Gastroesophageal sphincter (tissue), 4 donors: ENCODE measurements around the gene UMOD. TPM values are rescaled to one million over a fixed set of nuclear protein-coding genes. Genes with fewer than 3 reads are reported as not detected.

Experiments used
- ATAC-seq: fragments of 150-250 bp; one replicate; pipeline ENCODE4 v1.9.1; 2016; ENCODE audit warnings: mild to moderate bottlenecking, moderate library complexity
- H3K27ac ChIP-seq, 4 donors: fragments of 200-600 bp; sonication (generic) in 3 of 4; 1 replicate in 3 of 4; 2 replicates in 1 of 4; pipeline ENCODE4 v1.5.1; 2016 to 2019
- H3K27me3 ChIP-seq: fragments of 200-600 bp; sonication (generic); one replicate; pipeline ENCODE4 v1.5.1; 2019
- H3K36me3 ChIP-seq, 2 donors: fragments of 200-600 bp; sonication (generic); one replicate each; pipeline ENCODE4 v1.5.1; 2019; ENCODE audit warnings: control low read depth in 1 of 2
- H3K4me1 ChIP-seq, 3 donors: fragments of 200-600 bp; sonication (generic); 1 replicate in 2 of 3; 2 replicates in 1 of 3; pipeline ENCODE4 v1.5.1; 2016 to 2019; ENCODE audit warnings: control low read depth in 2 of 3
- H3K4me3 ChIP-seq, 2 donors: fragments of 200-600 bp; sonication (generic); one replicate each; pipeline ENCODE4 v1.5.1; 2019; ENCODE audit warnings: mild to moderate bottlenecking in 1 of 2, moderate library complexity in 1 of 2
- H3K9me3 ChIP-seq, 3 donors: fragments of 200-600 bp; sonication (generic); one replicate each; pipeline ENCODE4 v1.5.1; 2017 to 2019; ENCODE audit warnings: control low read depth in 2 of 3
- CTCF ChIP-seq, 4 experiments: fragments of 200-600 bp in 2 of 4; fragments of 450-650 bp in 2 of 4; sonication (generic) in 1 of 4; IDR thresholded peaks; one replicate each; pipeline ENCODE4 v1.5.1; 2017 to 2019; ENCODE audit warnings: antibody characterized with exemption in 4 of 4, mild to moderate bottlenecking in 2 of 4, moderate library complexity in 2 of 4
- EP300 ChIP-seq: sonication (generic); formaldehyde crosslinking; IDR thresholded peaks from one replicate; pipeline ENCODE4 v1.6.1; 2017; ENCODE audit warnings: antibody characterized with exemption, mild to moderate bottlenecking
- POLR2A ChIP-seq, 2 donors: fragments of 450-650 bp; IDR thresholded peaks; one replicate each; pipeline ENCODE4 v1.6.1; 2017; ENCODE audit warnings: antibody characterized with exemption in 2 of 2, mild to moderate bottlenecking in 2 of 2, moderate library complexity in 1 of 2
- POLR2AphosphoS5 ChIP-seq: sonication (generic); formaldehyde crosslinking; IDR thresholded peaks from one replicate; pipeline ENCODE4 v1.6.1; 2017; ENCODE audit warnings: antibody characterized with exemption
- WGBS, 2 donors: methylation state at CpG; one replicate each; pipeline ENCODE4 v1.1.5; 2018; ENCODE audit warnings: low coverage in 1 of 2; 5-methylcytosine and 5-hydroxymethylcytosine counted together
- total RNA-seq, 4 donors: library from RNA; depleted of rRNA; stranded (reverse); fragments of >200 nt; gene quantifications; one replicate each; pipeline ENCODE4 v1.1.0, GENCODE V29; 2016

UMOD gene
- not detected for total RNA-seq

- Histone ChIP-seq H3K4me3 (no peak within 1 kb of the TSS), H3K27me3 (peaks cover 56% of the 10 kb centered on the region), H3K36me3 (no peaks in the 10 kb centered on the region), H3K27ac (no peak within 1 kb of the TSS), H3K9me3 (no peaks in the 10 kb centered on the region), H3K4me1 (no peaks in the 10 kb centered on the region)
- TF ChIP-seq EP300: no peak
- no peak for TF ChIP-seq POLR2A (IDR thresholded peaks at IDR 0.05)
- TF ChIP-seq CTCF (IDR thresholded peaks at IDR 0.05): no peak
- no peak for TF ChIP-seq POLR2AphosphoS5
- ATAC-seq: no peak
- 92 to 100% methylated on average over 1 to 2 of the region's 2 CpGs for WGBS, 2 donors
Observed at GRCh38 chr16:20352615-20353014, at the start of gene UMOD. TSS of gene UMOD (minus strand) at chr16:20352715. CDS start at chr16:20350737, 1,978 bp downstream.

GRCh38 chr16:20401475-20402016 lies 49.0 kb upstream of the UMOD start:
- no peaks in the 10 kb centered on the region for H3K9me3 ChIP-seq
- no peaks in the 10 kb centered on the region for H3K27me3 ChIP-seq
- ATAC-seq: no peak
- H3K27ac ChIP-seq: no peak overlapping the region
- 40 to 67% methylated on average over 1 of the region's 8 CpGs for WGBS, 2 donors
- H3K4me3 ChIP-seq: no peak overlapping the region
- TF ChIP-seq POLR2AphosphoS5 (no peak), POLR2A (IDR thresholded peaks at IDR 0.05) (no peak)
- H3K4me1 ChIP-seq: no peaks in the 10 kb centered on the region
- no peaks in the 10 kb centered on the region for H3K36me3 ChIP-seq

GRCh38 chr16:20401066-20401465 lies 48.6 kb upstream of the UMOD start:
- Histone ChIP-seq H3K9me3 (no peaks in the 10 kb centered on the region), H3K36me3 (no peaks in the 10 kb centered on the region), H3K4me1 (no peaks in the 10 kb centered on the region), H3K4me3 (no peak overlapping the region), H3K27me3 (no peaks in the 10 kb centered on the region), H3K27ac (no peak overlapping the region)
- ATAC-seq: no peak
- WGBS, 2 donors: 39% methylated on average over 2 of the region's 2 CpGs; no CpG with 5 or more reads in 1 of the 2 donors
- no peak for TF ChIP-seq EP300
- TF ChIP-seq POLR2A (IDR thresholded peaks at IDR 0.05): no peak

GRCh38 chr16:20399185-20399584 lies 46.7 kb upstream of the UMOD start:
- peaks cover under 1 to 5% (median 1%) of the 10 kb centered on the region in 3 donors for H3K4me1 ChIP-seq
- TF ChIP-seq CTCF (IDR thresholded peaks at IDR 0.05) (no peak), POLR2AphosphoS5 (no peak), POLR2A (IDR thresholded peaks at IDR 0.05) (no peak), EP300 (no peak)
- no peaks in the 10 kb centered on the region for H3K36me3 ChIP-seq
- no peak for ATAC-seq
- no peak overlapping the region for H3K27ac ChIP-seq
- no peaks in the 10 kb centered on the region for H3K9me3 ChIP-seq
- no peaks in the 10 kb centered on the region for H3K27me3 ChIP-seq
- 33 to 88% methylated on average over 1 to 3 of the region's 7 CpGs for WGBS, 2 donors
- no peak overlapping the region for H3K4me3 ChIP-seq

- no peaks in the 10 kb centered on the region for H3K27me3 ChIP-seq
- 77 to 86% methylated on average over 2 to 3 of the region's 3 CpGs for WGBS, 2 donors
Observed at GRCh38 chr16:20398603-20399002, 46.1 kb upstream of the UMOD start.

GRCh38 chr16:20397468-20398074 lies 45.1 kb upstream of the UMOD start:
- ATAC-seq: no peak
- Histone ChIP-seq H3K4me1 (peaks cover 4 to 16% (median 5%) of the 10 kb centered on the region in 3 donors), H3K27me3 (no peaks in the 10 kb centered on the region), H3K9me3 (no peaks in the 10 kb centered on the region), H3K27ac (no peak overlapping the region), H3K36me3 (no peaks in the 10 kb centered on the region), H3K4me3 (no peak overlapping the region)
- 57 to 75% methylated on average over 1 to 7 of the region's 7 CpGs for WGBS, 2 donors
- TF ChIP-seq CTCF (IDR thresholded peaks at IDR 0.05) (no peak), POLR2A (IDR thresholded peaks at IDR 0.05) (no peak), EP300 (no peak), POLR2AphosphoS5 (no peak)

More at GRCh38 chr16:20398603-20399002, 46.1 kb upstream of the UMOD start:
- ATAC-seq: no peak
- no peaks in the 10 kb centered on the region for H3K9me3 ChIP-seq
- H3K4me1 ChIP-seq: peaks cover 4 to 11% (median 5%) of the 10 kb centered on the region in 3 donors
- no peak overlapping the region for H3K27ac ChIP-seq
- no peak overlapping the region for H3K4me3 ChIP-seq
- H3K36me3 ChIP-seq: no peaks in the 10 kb centered on the region
- TF ChIP-seq POLR2AphosphoS5: no peak
- TF ChIP-seq EP300: no peak
- TF ChIP-seq POLR2A (IDR thresholded peaks at IDR 0.05): no peak
